ENCODE data around the gene RNASE1.
"Not testable (repeated sequence)": the region's sequence is repeated elsewhere in the genome, so short reads cannot be mapped to it uniquely, and the experiment has no call there.

Gene RNASE1

GRCh38 chr14:20802341-20803084 is at the start of gene RNASE1:
Gene RNASE1, minus strand, starts transcription at chr14:20802844. Its CDS starts 776 bp downstream, at chr14:20802068.
- DNase-seq (ENCODE audit: low read depth), result peak; percentile 4

- DNase-seq (ENCODE audit: low read depth), result no peak
These were observed 46.4 kb upstream of the RNASE1 start for GRCh38 chr14:20848955-20849570.

DNA sequence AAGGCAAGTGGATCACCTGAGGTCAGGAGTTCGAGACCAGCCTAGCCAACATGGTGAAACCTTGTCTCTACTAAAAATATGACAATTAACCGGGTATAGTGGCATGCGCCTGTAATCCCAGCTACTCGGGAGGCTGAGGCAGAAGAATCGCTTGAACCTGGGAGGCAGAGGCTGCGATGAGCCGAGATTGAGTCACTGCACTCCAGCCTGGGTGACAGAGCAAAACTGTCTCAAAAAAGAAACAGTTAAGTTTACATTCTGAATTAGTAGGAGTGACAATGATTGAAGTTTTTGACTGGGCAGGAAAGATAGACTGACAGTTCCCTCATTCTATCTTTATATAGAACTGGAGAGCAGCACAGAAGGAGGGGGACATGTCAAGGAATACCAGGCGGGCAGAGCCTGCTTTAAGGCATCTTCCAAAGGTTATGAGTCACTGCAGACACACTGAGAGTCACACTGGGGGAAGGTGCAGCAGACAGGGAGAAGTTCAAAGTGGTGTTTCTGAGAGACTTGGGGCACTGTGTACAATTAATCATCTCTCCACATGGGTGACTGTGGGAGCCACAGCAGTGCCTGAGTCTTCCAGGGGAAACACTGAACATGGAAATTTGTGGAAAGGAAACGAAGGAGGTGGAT is 45.8 kb upstream of the RNASE1 start:
- DNase-seq (ENCODE audit: low read depth), result no peak

DNA sequence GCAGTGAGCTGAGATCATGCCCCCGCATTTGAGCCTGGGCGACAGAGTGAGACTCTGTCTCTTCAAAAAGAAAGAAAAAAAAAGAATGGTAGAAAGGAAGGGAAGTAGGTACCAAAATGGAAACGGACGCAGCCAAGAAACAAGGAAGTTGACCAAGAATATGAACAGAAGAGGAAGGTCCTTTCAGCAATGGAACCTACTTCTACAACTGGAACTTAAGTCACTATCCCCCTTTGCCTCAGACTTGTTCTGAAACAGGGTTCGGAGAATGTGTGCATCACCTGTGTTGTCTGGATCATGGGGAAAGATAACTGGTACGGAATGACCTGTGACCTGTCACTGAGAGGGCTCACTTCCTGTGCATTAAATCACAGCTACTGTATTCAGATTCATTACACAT is 43.9 kb upstream of the RNASE1 start:
- no peak for DNase-seq (ENCODE audit: low read depth)

GRCh38 chr14:20841096-20841495 is 38.5 kb upstream of the RNASE1 start:
- DNase-seq (ENCODE audit: low read depth), result no peak

DNA sequence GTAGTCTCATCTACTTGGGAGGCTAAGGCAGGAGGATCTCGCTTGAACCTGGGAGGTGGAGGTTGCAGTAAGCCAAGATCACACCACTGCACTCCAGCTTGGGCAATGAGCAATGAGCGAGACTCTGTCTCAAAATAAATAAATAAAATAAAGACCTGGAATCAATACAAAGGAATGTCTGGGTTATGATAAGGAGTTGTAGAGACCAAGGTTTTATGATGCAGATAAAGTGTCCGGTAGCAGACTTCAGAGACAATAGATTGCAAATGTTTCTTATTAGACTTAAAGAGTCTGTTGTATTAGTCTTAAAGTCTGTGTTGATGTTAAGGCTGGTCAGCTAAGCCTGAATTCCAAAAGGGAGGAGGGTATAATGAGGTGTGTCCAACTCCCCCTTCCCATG is 35.2 kb upstream of the RNASE1 start:
- DNase-seq (ENCODE audit: low read depth), result no peak

GRCh38 chr14:20836668-20837338 is 34.2 kb upstream of the RNASE1 start:
- peak; percentile 24 for DNase-seq (ENCODE audit: low read depth)

- no peak for DNase-seq (ENCODE audit: low read depth)
These were observed 32.3 kb upstream of the RNASE1 start for GRCh38 chr14:20834899-20835298.

DNA sequence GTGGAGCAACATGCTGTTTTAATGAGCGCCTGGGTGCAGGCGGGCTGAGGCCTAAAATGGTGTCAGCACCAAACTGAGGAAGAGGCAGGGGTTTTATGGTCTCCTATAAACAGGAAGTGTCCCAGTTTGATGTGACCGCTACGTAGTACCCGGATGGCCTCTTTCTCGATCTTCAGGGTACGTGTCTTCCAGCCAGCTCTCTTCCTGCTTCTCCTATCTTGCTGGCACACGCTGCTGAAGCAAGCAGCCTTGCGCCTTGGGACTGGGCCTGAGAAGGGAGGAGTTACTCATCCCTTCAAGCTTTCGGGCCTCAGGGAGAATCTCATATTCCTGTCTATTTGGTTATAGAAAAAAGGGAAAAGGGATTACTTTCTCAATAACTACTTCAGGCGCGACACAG is 28.2 kb upstream of the RNASE1 start:
- no peak for DNase-seq (ENCODE audit: low read depth)

GRCh38 chr14:20828024-20828694 is 25.5 kb upstream of the RNASE1 start:
- not testable (repeated sequence) for DNase-seq (ENCODE audit: low read depth)

- no peak for DNase-seq (ENCODE audit: low read depth)
These were observed 24.7 kb upstream of the RNASE1 start for GRCh38 chr14:20827326-20827725.

DNA sequence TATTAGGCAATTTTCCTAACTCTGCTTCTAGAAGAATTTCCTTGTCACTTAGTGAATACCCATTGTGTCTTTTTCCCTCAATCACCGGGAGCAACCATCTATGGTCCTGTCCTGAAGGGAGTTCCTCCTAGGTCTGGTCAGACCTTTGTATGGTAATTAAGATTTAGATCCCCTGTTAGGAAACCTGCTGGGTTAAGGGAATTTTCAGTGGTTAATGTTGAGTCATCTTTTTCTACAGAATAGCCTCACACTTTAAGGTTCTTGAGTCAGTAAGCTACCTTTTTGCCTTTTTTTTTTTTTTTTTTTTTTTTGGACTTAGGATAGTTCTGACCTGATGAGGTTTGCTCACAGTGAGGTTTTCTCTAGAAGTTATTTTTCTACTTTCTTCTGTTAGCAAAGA is 24.0 kb upstream of the RNASE1 start:
- DNase-seq (ENCODE audit: low read depth), result not testable (repeated sequence)

DNA sequence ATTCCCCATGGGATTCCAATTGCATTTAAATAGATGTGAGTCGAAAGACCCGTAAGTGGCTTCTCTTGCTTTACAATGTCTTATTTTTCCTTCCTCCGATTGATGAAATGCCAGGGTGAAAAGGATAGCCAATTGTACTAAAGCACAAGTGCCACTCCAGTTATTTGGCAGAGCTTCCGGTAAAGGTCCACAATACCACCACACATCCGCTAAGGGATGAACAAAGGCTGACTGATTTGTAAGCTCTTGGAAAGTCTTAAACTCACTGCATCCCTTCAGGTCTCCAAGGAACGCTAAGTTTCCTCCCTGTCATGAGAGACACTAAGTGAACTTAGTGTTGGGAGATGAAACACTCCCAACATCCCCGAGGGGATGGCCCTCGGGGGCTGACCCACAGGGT is 21.2 kb upstream of the RNASE1 start:
- no peak for DNase-seq (ENCODE audit: low read depth)

- peak; percentile 6 for DNase-seq (ENCODE audit: low read depth)
These were observed 19.0 kb upstream of the RNASE1 start for GRCh38 chr14:20821521-20822108.

GRCh38 chr14:20820063-20820904 is 17.6 kb upstream of the RNASE1 start:
- DNase-seq (ENCODE audit: low read depth), result no peak

DNA sequence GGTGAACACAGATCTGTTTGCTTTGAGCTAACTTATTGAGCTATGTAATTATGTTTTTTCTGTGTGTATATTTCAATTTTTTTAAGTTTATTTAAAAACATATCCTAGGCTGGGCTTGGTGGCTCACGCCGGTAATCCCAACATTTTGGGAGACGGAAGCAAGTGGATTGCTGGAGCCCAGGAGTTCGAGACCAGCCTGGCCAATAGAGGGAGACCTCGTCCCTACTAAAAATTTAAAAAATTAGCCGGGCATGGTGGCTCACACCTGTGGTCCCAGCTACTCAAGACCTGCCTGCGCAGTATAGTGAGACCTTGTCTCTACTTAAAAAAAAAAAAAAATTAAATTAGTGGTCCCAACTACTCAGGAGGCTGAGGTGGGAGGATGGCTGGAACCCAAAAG is 16.2 kb upstream of the RNASE1 start:
- no peak for DNase-seq (ENCODE audit: low read depth)

GRCh38 chr14:20815946-20816345 is 13.3 kb upstream of the RNASE1 start:
- not testable (repeated sequence) for DNase-seq (ENCODE audit: low read depth)

- no peak for DNase-seq (ENCODE audit: low read depth)
These were observed 9.6 kb upstream of the RNASE1 start for GRCh38 chr14:20811986-20812975.

DNA sequence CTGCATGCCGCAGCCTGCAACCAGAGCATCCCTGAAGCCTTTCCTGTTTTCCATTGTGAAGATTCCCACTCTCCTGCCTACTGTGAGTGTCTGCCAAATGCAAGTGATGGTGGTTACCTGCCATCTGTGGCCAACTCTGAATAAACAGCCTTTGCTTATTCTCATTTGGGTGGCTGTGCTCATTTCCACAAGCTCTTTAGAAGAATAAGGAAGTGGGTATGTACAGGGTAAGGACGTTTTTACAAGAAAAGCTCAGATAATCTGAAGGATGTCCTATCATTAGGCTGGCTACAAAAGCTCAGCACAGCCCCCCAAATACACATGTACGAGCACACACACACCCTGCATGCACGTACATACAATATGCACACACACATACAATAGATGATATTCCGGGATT is 7.3 kb upstream of the RNASE1 start:
- DNase-seq (ENCODE audit: low read depth), result no peak

DNA sequence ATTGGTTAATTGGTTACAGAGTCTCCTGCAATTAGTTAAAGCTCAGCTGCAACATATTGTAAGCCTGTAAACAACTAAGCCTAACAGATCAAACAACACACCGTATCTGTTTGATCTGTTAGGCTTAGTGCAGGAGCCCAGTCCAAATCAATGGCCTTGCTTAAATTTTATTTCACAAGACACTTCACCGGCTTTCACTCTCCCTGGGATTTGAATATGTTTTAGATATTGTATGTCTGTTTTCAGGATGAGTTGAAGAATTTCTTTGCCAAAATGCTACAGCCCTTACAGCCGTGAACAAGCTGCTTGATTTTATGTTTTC is 5.5 kb upstream of the RNASE1 start:
- DNase-seq (ENCODE audit: low read depth), result no peak

Data from amniotic epithelial cell (primary cell).